AG10803 (cell line): ENCODE data around the gene KANK4.
A peak's percentile ranks its signal among the peaks of the same experiment; 100 is the strongest.

Experiments
- DNase-seq: peaks from one replicate; pipeline ENCODE4 v3.0.0; 2010; ENCODE audit warnings: low read depth
- H3K4me3 ChIP-seq: 2 replicates; pipeline ENCODE4 v1.5.1; 2011; ENCODE audit warnings: mild to moderate bottlenecking, low read length, control low read depth
- TF ChIP-seq, protein P1 (sequence below): conservative IDR thresholded peaks from 2 replicates; pipeline ENCODE4 v1.5.1; 2011; ENCODE audit warnings: mild to moderate bottlenecking, low read length, control low read depth, inconsistent platforms

The KANK4 gene

GRCh38 chr1:62273953-62274352, 45.3 kb downstream of the KANK4 start:
- TF ChIP-seq, protein P1, sequence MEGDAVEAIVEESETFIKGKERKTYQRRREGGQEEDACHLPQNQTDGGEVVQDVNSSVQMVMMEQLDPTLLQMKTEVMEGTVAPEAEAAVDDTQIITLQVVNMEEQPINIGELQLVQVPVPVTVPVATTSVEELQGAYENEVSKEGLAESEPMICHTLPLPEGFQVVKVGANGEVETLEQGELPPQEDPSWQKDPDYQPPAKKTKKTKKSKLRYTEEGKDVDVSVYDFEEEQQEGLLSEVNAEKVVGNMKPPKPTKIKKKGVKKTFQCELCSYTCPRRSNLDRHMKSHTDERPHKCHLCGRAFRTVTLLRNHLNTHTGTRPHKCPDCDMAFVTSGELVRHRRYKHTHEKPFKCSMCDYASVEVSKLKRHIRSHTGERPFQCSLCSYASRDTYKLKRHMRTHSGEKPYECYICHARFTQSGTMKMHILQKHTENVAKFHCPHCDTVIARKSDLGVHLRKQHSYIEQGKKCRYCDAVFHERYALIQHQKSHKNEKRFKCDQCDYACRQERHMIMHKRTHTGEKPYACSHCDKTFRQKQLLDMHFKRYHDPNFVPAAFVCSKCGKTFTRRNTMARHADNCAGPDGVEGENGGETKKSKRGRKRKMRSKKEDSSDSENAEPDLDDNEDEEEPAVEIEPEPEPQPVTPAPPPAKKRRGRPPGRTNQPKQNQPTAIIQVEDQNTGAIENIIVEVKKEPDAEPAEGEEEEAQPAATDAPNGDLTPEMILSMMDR, result no peak

GRCh38 chr1:62271948-62272728, 47.1 kb downstream of the KANK4 start:
- H3K4me3 ChIP-seq, result no peak overlapping the region
- TF ChIP-seq, protein P1, result peak; percentile 13; the same call in 1 of the 2 replicates
- peak; percentile 51 for DNase-seq

More at GRCh38 chr1:62273953-62274352, 45.3 kb downstream of the KANK4 start:
- H3K4me3 ChIP-seq, result no peak overlapping the region
- no peak for DNase-seq

DNA sequence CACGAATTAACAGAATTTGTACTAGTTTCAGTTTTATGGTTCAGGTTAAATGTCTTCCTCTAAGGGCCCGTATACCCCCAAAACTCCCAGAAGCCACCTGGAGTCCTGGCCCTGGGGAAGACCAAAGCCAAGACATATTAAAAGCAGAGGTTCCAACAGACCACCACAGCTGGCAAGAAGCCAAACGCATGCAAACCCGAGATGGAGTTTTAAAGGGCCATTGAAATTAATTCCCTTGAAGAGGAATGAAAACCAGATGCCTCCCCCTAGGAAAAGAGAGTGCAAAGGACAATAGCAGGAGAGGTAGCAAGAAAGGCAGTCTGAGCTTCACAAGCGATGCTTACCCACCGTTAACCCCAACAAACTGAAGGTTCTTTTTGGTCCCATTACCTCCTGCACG, 48.1 kb downstream of the KANK4 start:
- TF ChIP-seq, protein P1, result no peak
- no peak for DNase-seq
- H3K4me3 ChIP-seq, result no peak overlapping the region

- peak; percentile 11 for DNase-seq
- TF ChIP-seq, protein P1, result no peak
- no peak overlapping the region for H3K4me3 ChIP-seq
Measured at GRCh38 chr1:62269851-62270495, 49.3 kb downstream of the KANK4 start.

DNA sequence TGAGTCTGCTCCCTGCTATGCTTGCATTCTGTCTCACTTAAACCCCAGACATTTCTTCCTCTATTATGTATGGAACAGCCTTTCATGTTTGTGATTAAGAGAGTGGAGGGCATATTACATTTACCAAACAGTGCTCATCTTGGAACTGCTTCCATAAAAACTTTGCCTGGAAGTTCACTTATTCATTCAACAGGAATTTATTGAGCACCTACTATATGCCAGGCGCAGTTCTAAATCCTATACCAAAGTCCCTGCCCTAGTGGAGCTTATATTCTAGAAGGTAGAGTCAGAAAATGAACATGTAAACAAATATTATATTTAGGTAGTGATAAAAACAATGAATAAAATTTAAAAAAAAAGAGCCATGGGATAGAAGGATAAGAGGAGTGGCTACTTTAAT, 49.8 kb downstream of the KANK4 start:
- TF ChIP-seq, protein P1, result no peak
- no peak overlapping the region for H3K4me3 ChIP-seq
- DNase-seq, result no peak

DNA sequence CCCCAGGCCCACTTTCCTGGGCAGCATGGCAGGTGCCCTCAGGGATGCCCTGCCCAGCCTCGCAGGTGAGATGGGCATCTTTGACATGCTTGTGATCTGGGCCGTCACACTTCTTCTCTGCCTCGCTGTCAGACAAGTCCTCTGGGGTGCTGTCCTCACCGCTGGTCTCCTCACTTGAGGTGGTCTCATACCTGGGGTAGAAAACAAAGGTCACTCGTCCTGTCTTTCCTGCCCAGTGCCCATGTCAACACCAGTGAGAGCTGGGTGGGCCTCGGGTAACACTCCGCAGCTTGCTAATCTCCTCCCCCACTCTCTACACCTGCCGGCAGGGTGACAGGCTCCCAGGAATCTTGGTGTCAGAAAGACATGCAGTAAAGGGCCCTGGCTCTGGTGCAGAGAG, 50.9 kb downstream of the KANK4 start:
- TF ChIP-seq, protein P1, result no peak
- no peak for DNase-seq
- no peak overlapping the region for H3K4me3 ChIP-seq
